Measurements from ENCODE around the gene TRIM14.
A peak's percentile ranks its signal among the peaks of the same experiment; 100 is the strongest.
"Not testable (repeated sequence)": the region's sequence is repeated elsewhere in the genome, so short reads cannot be mapped to it uniquely, and the experiment has no call there.

Gene TRIM14

GRCh38 chr9:98083061-98083501, 35.9 kb downstream of the TRIM14 start:
- DNase-seq (ENCODE audit: low read depth) = no peak

DNA sequence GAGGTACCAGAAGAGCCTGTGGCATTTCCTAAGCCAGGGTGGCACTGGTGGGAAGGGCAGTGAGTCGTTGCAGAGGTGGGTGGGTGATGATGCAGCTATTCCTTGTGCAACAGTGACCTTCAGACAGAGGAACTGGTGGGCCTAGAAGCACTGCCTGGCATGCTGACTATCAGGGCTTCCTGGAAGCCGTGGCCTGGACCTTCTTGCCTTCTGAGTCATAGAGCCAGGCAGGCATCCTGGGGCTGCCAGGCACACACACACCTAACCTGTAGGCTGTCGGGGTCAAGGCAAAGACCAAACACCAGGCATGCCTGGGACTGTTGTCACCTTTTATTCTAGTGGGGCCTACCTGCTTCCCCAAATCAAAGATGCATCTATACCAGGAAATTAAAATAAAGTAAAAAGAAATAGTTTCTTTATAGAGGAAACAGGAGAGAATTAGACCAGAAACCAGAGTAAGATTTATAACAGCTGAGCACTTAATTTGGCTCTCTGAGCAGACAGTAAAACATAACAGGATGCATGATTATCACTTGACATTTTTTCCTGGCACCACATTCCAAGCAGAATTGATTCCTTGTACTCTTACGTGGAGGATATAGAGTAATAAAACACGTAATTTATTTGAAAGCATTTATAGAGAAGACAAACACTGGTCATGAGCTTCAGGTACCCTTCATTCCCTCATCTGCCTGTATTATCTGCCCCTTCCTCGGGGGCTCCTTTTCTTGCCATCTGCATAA, 37.4 kb downstream of the TRIM14 start:
- peak; percentile 19 for DNase-seq (ENCODE audit: low read depth)

GRCh38 chr9:98080780-98081179, 38.2 kb downstream of the TRIM14 start:
- no peak for DNase-seq (ENCODE audit: low read depth)

DNA sequence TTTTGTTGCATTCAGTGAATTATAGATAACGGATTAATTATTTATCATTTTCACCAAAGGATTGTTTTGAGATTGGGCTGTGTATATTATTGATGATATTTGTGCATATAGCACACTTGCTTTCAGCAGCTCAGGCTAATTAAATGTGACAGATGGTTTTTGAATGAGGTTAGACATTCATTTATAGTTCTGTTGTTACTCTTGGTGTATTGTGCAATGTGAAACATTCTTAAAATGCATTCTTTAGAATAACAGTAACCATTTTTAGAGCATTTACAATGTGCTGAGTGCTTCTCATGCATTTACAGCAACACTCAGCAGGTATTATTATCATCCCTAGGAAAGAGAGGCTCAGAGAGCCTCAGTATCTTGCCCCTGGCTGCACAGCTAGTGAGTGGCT, 38.7 kb downstream of the TRIM14 start:
- DNase-seq (ENCODE audit: low read depth) = no peak

- no peak for DNase-seq (ENCODE audit: low read depth)
Measured at GRCh38 chr9:98078895-98079294, 40.1 kb downstream of the TRIM14 start.

GRCh38 chr9:98076514-98076890, 42.5 kb downstream of the TRIM14 start:
- DNase-seq (ENCODE audit: low read depth) = not testable (repeated sequence)

GRCh38 chr9:98075332-98075805, 43.7 kb downstream of the TRIM14 start:
- DNase-seq (ENCODE audit: low read depth) = no peak

GRCh38 chr9:98074115-98074990, 44.7 kb downstream of the TRIM14 start:
- peak; percentile 53 for DNase-seq (ENCODE audit: low read depth)

DNA sequence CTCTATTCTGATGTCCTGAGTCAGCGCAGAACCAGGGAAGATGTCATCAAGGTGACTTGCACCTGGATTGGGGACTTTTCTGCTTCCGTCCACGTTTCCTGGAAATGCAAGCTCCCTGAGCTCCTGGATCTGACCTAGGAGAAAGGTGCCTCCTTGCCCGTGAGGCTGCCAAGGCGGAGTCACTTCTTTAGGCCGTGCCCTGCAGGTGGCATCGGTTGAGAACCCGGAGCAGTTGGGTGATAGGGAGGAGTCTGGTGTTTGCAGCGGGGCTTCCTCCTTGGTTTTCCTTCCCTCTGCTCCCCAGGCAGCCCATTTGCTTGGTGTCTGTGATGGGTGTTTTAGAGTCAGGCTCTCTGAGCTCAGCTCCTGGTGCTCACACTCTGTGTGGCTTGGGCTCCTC, 47.3 kb downstream of the TRIM14 start:
- no peak for DNase-seq (ENCODE audit: low read depth)

DNA sequence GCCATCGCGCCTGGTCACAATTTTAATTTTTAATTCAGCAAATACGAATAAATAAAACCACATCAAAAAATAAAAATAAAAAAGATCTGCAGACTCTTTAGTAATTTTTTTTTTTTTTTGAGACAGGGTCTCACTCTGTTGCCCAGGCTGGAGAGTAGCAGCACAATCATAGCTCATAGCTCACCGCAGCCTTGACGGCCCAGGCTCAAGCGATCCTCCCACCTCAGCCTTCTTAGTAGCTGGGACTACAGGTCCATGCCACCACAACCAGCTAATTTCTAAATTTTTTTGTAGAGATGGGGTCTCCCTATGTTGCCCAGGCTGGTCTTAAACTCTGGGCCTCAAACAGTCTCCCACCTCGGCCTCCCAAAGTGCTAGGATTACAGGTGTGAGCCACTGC, 48.3 kb downstream of the TRIM14 start:
- DNase-seq (ENCODE audit: low read depth) = no peak

GRCh38 chr9:98069551-98069950, 49.5 kb downstream of the TRIM14 start:
- no peak for DNase-seq (ENCODE audit: low read depth)

GRCh38 chr9:98067184-98067583, 51.8 kb downstream of the TRIM14 start:
- DNase-seq (ENCODE audit: low read depth) = no peak

DNA sequence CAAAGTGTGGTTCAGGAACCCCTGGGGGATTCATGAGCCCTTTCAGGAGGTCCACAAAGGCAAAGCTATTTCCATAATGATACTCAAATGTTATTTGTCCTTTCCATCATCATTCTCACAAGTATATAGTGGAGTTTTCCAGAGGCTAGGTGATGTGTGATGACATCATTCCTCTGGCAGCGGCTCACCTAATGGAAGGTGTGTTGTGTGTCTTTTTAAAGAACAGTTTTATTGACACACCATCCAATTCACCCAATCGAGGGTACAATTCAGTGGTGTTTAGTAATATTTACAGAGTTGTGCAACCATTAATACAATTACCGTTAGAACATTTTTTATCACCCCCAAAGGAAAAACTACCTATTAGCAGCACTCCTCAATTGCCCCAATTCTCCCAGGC, 52.8 kb downstream of the TRIM14 start:
- no peak for DNase-seq (ENCODE audit: low read depth)

DNA sequence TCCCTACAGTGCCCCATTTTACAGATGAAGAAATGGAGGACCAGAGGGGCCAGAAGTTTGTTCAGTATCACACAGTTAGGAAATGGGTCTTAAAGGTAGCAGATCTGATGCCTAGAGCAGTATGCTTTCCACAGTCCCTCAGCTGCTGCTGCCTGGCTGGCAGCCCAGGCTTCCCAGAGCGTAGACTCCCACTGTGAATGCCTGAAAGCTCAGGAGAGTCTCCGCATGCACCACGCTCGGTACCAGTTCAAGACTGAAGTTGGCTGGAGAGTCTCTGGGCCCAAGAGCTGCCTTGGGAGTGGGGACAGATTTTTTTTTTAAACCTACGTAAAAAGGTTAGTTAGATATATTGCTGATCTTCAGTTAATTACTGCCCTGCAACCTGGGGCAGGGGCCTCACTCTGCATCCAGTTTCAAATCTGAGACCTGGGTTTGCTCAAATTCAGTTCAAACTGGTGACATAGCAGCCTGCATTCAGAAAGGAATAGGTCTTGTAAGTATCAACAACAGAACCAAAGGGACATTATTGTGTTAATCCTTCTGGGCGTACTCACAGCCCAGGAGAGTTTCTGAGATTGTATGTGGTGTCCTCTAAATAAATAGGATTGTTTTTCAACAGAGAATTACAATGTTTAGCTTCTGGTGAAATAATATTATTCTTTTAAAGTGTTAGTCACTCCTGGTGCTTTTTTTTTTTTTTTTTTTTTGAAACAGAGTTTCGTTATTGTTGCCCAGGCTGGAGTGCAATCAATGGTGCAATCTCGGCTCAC, 54.2 kb downstream of the TRIM14 start:
- no peak for DNase-seq (ENCODE audit: low read depth)

DNA sequence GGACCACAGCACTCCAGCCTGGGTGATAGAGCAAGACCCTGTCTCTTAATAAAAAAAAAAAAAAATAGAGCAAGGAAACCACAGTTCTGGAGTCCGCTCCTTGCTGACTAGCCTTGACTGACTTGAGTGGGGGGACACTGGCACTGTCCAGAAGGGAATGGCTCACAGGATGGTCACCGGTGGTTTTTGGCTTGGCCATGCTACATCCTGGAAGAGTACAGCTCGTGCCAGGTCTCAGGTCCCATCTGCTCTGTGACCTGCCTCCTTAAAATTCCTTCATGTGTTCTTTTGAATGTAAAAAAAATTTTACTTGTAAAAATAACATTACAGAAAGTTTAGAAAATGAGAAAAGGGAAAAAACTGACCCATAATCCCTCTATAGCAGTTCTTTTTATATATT, 56.9 kb downstream of the TRIM14 start:
- no peak for DNase-seq (ENCODE audit: low read depth)

GRCh38 chr9:98057138-98057799, 61.8 kb downstream of the TRIM14 start:
- DNase-seq (ENCODE audit: low read depth) = no peak

- peak; percentile 90 for DNase-seq (ENCODE audit: low read depth)
Measured at GRCh38 chr9:98056269-98057137, 62.5 kb downstream of the TRIM14 start, which contains the start of gene NANS. NANS (plus strand) TSS chr9:98056732; CDS start chr9:98056809, 77 bp downstream.

GRCh38 chr9:98054376-98054951, 64.6 kb downstream of the TRIM14 start:
- DNase-seq (ENCODE audit: low read depth) = no peak

DNA sequence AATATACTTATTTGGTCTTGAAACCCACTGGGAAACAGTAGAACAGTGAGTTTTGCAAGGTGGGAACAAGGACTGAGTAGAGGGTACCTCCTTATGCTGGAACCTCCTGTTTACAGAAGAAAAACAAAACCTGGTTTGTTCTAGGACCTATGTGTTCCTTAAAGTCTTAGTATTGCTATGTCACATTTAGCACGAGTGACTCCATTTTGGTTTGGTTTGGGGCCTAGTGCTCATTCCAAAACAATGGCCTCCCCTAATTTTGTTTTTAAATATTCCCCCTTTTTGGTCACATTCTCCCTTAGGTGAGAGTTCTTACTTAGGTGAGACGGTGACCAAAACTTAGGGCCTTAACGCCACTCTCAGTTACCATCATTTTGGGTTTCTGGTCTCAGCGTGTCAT, 68.7 kb downstream of the TRIM14 start:
- DNase-seq (ENCODE audit: low read depth) = no peak

All from activated T-helper 9 cell treated with anti-CD3 and anti-CD28 coated beads, Interleukin-2, amount 50 U/mL, for 16 hours (primary cell).